Measurements from ENCODE around the gene NR1I3. TPM values are rescaled to one million over a fixed set of nuclear protein-coding genes. Genes with fewer than 3 reads are reported as not detected.

NR1I3 gene
- total RNA-seq, 4 donors from 2014 or later, result not detected

DNA sequence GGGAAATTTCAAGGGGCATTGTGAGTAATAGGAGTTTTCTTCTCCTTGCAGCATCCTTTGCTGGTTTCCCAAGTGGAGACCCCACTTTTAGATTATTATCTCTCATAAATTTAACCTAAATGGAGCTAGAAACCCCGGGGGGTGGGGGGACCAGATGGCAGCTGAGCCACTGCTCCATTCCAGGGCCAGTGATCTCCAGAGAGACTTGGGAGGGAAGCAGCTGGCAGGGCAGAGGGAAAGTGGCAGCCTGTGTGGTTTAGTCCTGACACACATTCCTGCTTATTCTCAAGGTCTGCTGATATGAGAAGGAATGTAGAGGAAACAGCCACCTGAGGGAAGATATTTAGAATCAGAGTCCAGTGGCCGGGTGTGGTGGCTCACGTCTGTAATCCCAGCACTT lies 36.9 kb upstream of the NR1I3 start:
- TF ChIP-seq POLR2AphosphoS5 (IDR thresholded peaks at IDR 0.05) (no peak), POLR2A (IDR thresholded peaks at IDR 0.05) (no peak), EP300 (IDR thresholded peaks at IDR 0.05) (no peak)
- TF ChIP-seq, protein P1, sequence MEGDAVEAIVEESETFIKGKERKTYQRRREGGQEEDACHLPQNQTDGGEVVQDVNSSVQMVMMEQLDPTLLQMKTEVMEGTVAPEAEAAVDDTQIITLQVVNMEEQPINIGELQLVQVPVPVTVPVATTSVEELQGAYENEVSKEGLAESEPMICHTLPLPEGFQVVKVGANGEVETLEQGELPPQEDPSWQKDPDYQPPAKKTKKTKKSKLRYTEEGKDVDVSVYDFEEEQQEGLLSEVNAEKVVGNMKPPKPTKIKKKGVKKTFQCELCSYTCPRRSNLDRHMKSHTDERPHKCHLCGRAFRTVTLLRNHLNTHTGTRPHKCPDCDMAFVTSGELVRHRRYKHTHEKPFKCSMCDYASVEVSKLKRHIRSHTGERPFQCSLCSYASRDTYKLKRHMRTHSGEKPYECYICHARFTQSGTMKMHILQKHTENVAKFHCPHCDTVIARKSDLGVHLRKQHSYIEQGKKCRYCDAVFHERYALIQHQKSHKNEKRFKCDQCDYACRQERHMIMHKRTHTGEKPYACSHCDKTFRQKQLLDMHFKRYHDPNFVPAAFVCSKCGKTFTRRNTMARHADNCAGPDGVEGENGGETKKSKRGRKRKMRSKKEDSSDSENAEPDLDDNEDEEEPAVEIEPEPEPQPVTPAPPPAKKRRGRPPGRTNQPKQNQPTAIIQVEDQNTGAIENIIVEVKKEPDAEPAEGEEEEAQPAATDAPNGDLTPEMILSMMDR (IDR thresholded peaks at IDR 0.05), result no peak
- no peaks in the 10 kb centered on the region for H3K9me3 ChIP-seq
- H3K27me3 ChIP-seq, result no peaks in the 10 kb centered on the region
- H3K4me3 ChIP-seq, result no peak overlapping the region
- H3K27ac ChIP-seq, result no peak overlapping the region
- H3K36me3 ChIP-seq, result no peaks in the 10 kb centered on the region
- WGBS, 2 donors (ENCODE audit: low coverage in 1 of 2), result 40% methylated on average over 1 of the region's 3 CpGs; no CpG with 5 or more reads in 1 of the 2 donors
- peaks cover 0 to 10% (median 0%) of the 10 kb centered on the region in 3 donors for H3K4me1 ChIP-seq
- ATAC-seq, result no peak

DNA sequence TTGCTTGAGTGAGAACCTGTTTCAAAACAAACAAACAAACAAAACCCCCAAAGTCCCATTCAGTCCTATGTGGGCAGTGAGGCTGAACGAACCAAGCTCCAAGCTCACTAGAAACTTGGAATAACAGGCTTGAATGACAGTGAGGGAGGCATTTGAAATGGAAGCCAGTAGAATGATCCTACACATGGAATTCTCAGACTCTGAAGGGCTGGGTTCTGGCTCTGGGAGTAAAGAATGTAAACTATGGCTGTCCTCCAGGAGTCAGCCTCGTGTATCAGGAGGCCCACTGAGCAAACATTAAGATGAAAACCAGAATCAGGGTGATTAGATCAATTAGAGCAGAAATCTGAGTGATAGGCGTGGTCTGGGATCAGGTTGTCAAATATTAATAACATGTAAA lies 35.4 kb upstream of the NR1I3 start:
- no peaks in the 10 kb centered on the region for H3K9me3 ChIP-seq
- no peaks in the 10 kb centered on the region for H3K36me3 ChIP-seq
- no peaks in the 10 kb centered on the region for H3K27me3 ChIP-seq
- ATAC-seq, result no peak
- H3K4me1 ChIP-seq, result peaks cover 0 to 10% (median 0%) of the 10 kb centered on the region in 3 donors
- WGBS, 2 donors (ENCODE audit: low coverage in 1 of 2), result 23 to 46% methylated on average over 2 to 3 of the region's 3 CpGs
- no peak overlapping the region for H3K27ac ChIP-seq
- no peak overlapping the region for H3K4me3 ChIP-seq
- TF ChIP-seq, protein P1 (IDR thresholded peaks at IDR 0.05), result no peak
- no peak for TF ChIP-seq POLR2A (IDR thresholded peaks at IDR 0.05)
- TF ChIP-seq POLR2AphosphoS5 (IDR thresholded peaks at IDR 0.05), result no peak
- TF ChIP-seq EP300 (IDR thresholded peaks at IDR 0.05), result no peak

DNA sequence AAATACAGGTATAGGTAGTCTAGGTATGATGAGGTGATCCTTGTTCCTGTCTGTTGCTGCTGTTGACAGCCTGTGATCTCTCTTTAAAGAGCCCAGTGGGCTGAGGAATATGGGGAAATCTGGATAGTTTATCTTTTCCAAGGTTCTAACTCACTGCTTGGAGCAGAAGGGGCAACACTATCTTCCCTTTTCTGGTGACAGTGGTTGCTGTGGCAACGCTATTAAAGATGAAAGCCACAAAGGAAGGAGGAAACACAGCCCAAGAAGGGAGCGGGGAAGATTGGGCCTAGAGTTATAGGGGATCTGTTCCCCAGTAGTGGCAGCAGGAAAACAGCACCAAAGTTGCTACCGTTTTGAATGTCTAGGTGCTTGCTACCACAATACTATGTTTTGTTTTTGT lies 29.3 kb upstream of the NR1I3 start:
- no peak for TF ChIP-seq POLR2A (IDR thresholded peaks at IDR 0.05)
- no peak for TF ChIP-seq EP300 (IDR thresholded peaks at IDR 0.05)
- TF ChIP-seq, protein P1 (IDR thresholded peaks at IDR 0.05), result no peak
- no peak for TF ChIP-seq POLR2AphosphoS5 (IDR thresholded peaks at IDR 0.05)
- 57 to 68% methylated on average over 3 of the region's 3 CpGs for WGBS, 2 donors (ENCODE audit: low coverage in 1 of 2)
- no peaks in the 10 kb centered on the region for H3K9me3 ChIP-seq

DNA sequence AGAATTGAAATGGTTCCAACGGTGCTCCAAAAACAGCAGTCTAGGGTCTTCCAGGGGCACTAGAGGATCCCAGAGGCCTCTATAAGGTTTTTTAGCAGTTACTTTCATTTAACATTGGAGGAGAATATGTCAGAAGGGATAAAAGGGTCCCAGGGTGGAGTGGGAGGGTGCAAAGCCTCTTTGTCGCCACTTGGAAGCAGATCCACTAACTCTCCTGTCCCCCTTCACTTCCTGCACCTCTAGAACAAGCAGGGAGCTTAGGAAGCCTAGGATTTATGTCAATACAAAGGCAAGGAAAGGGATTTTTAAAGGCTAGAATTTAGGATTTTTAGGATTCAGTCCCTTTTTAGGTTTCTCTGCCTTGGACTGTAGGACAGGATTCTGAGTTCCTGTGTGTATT lies 28.8 kb upstream of the NR1I3 start:
- no peak overlapping the region for H3K4me3 ChIP-seq
- no peak for ATAC-seq
- no peaks in the 10 kb centered on the region for H3K9me3 ChIP-seq
- no peaks in the 10 kb centered on the region for H3K27me3 ChIP-seq
- H3K27ac ChIP-seq, result peak overlapping the region in 3 of 4 donors; percentile 7 to 51 (median 32)
- H3K36me3 ChIP-seq, result no peaks in the 10 kb centered on the region
- peaks cover 0 to 21% (median 7%) of the 10 kb centered on the region in 3 donors for H3K4me1 ChIP-seq
- TF ChIP-seq EP300 (IDR thresholded peaks at IDR 0.05), result no peak
- TF ChIP-seq, protein P1 (IDR thresholded peaks at IDR 0.05), result no peak
- TF ChIP-seq POLR2AphosphoS5 (IDR thresholded peaks at IDR 0.05), result no peak
- TF ChIP-seq POLR2A (IDR thresholded peaks at IDR 0.05), result no peak
- WGBS, 2 donors (ENCODE audit: low coverage in 1 of 2), result 13 to 55% methylated on average over 1 to 2 of the region's 2 CpGs

More for the DNA sequence above, 29.3 kb upstream of the NR1I3 start:
- no peaks in the 10 kb centered on the region for H3K36me3 ChIP-seq
- no peak overlapping the region for H3K4me3 ChIP-seq
- H3K27ac ChIP-seq, result peak overlapping the region in 3 of 4 donors; percentile 7 to 51 (median 32)
- no peak for ATAC-seq
- H3K4me1 ChIP-seq, result peaks cover 0 to 20% (median 7%) of the 10 kb centered on the region in 3 donors
- H3K27me3 ChIP-seq, result no peaks in the 10 kb centered on the region

DNA sequence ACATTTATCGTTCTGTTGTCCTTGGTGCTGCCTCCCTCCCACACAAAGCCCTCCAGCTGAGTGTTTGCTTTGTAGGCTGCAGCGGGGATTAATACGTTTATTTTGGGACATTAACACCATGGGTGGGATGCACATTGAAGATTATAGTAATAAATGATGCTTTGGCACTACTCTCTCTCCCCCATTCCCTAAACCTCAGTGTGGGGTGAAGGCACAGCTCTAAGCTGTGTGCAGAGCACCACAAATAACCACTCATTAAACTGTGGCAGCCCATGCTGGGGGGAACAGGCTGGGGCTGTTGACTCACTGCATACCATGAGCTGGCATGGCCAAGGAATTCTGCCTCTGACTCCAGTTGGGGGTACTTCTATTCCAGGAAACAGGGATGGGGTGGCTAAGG lies 28.2 kb upstream of the NR1I3 start:
- H3K4me1 ChIP-seq, result peaks cover 0 to 28% (median 7%) of the 10 kb centered on the region in 3 donors
- TF ChIP-seq EP300 (IDR thresholded peaks at IDR 0.05), result no peak
- TF ChIP-seq POLR2A (IDR thresholded peaks at IDR 0.05), result no peak
- TF ChIP-seq, protein P1 (IDR thresholded peaks at IDR 0.05), result no peak
- no peak for TF ChIP-seq POLR2AphosphoS5 (IDR thresholded peaks at IDR 0.05)
- H3K27me3 ChIP-seq, result peaks cover 5% of the 10 kb centered on the region
- 28% methylated on average over 3 of the region's 3 CpGs; no CpG with 5 or more reads in 1 of the 2 donors for WGBS, 2 donors (ENCODE audit: low coverage in 1 of 2)
- H3K4me3 ChIP-seq, result no peak overlapping the region
- no peaks in the 10 kb centered on the region for H3K36me3 ChIP-seq
- H3K9me3 ChIP-seq, result no peaks in the 10 kb centered on the region
- peak overlapping the region in 3 of 4 donors; percentile 7 to 35 (median 32) for H3K27ac ChIP-seq
- ATAC-seq, result no peak

Measured in gastroesophageal sphincter (tissue), 4 donors.